HG02870 (cell line): ENCODE results near the gene GLYATL3.
"Not testable (repeated sequence)": the region's sequence is repeated elsewhere in the genome, so short reads cannot be mapped to it uniquely, and the experiment has no call there.

Experiments
- ATAC-seq: cut with Tn5 transposase; IDR thresholded peaks from one replicate; pipeline ENCODE4 v1.9.1; 2021; ENCODE audit warnings: mild to moderate bottlenecking, moderate library complexity; ENCODE audit not compliant: unreplicated experiment

GLYATL3 gene

GRCh38 chr6:49499623-49500022, at the start of gene GLYATL3:
Gene GLYATL3 (plus strand): TSS chr6:49499923. CDS start chr6:49511991, 12,068 bp downstream.
- ATAC-seq, result no peak

- ATAC-seq, result no peak
Observed at GRCh38 chr6:49453221-49453620, 46.5 kb upstream of the GLYATL3 start.

- peak; percentile 86 for ATAC-seq
Observed at GRCh38 chr6:49454787-49455709, 44.7 kb upstream of the GLYATL3 start.

- ATAC-seq, result no peak
Observed at GRCh38 chr6:49457771-49458170, 42.0 kb upstream of the GLYATL3 start.

GRCh38 chr6:49462071-49462470, 37.7 kb upstream of the GLYATL3 start:
- no peak for ATAC-seq

GRCh38 chr6:49462599-49462926, 37.2 kb upstream of the GLYATL3 start:
- ATAC-seq, result peak; percentile 3

GRCh38 chr6:49462927-49463611, 36.7 kb upstream of the GLYATL3 start, which contains the start of the genes CENPQ and MMUT:
Gene CENPQ (plus strand): TSS chr6:49463370. CDS start chr6:49470177, 6,807 bp downstream.
Gene MMUT (minus strand): TSS chr6:49463253. CDS start chr6:49459466, 3,787 bp downstream.
- peak; percentile 96 for ATAC-seq

GRCh38 chr6:49463612-49463967, 36.1 kb upstream of the GLYATL3 start:
- peak; percentile 1 for ATAC-seq

GRCh38 chr6:49464691-49465090, 35.0 kb upstream of the GLYATL3 start:
- no peak for ATAC-seq

GRCh38 chr6:49468042-49468441, 31.7 kb upstream of the GLYATL3 start:
- no peak for ATAC-seq

GRCh38 chr6:49476564-49476963, 23.2 kb upstream of the GLYATL3 start:
- not testable (repeated sequence) for ATAC-seq

GRCh38 chr6:49479308-49479970, 20.3 kb upstream of the GLYATL3 start:
- ATAC-seq, result no peak

- not testable (repeated sequence) for ATAC-seq
Observed at GRCh38 chr6:49481846-49482245, 17.9 kb upstream of the GLYATL3 start.

GRCh38 chr6:49483380-49483779, 16.3 kb upstream of the GLYATL3 start:
- not testable (repeated sequence) for ATAC-seq

- no peak for ATAC-seq
Observed at GRCh38 chr6:49490633-49491032, 9.1 kb upstream of the GLYATL3 start.

GRCh38 chr6:49497304-49497703, 2.4 kb upstream of the GLYATL3 start:
- ATAC-seq, result no peak

- ATAC-seq, result no peak
Observed at GRCh38 chr6:49499126-49499525, 597 bp upstream of the GLYATL3 start.

- no peak for ATAC-seq
Observed at GRCh38 chr6:49504666-49505065, 4.9 kb downstream of the GLYATL3 start.

GRCh38 chr6:49506569-49507111, 6.9 kb downstream of the GLYATL3 start:
- ATAC-seq, result no peak

- ATAC-seq, result no peak
Observed at GRCh38 chr6:49509342-49509741, 9.6 kb downstream of the GLYATL3 start.
